NCI-H1105 treated with DMSO at 0.1 percent for 48 hours (cell line): ENCODE results near the gene MORF4L2.
"Not testable (repeated sequence)": the region's sequence is repeated elsewhere in the genome, so short reads cannot be mapped to it uniquely, and the experiment has no call there.

Experiments used
- DNase-seq: peaks from one replicate; lab custom pipeline; 2025; lab: John Stamatoyannopoulos, UW

The MORF4L2 gene

DNA sequence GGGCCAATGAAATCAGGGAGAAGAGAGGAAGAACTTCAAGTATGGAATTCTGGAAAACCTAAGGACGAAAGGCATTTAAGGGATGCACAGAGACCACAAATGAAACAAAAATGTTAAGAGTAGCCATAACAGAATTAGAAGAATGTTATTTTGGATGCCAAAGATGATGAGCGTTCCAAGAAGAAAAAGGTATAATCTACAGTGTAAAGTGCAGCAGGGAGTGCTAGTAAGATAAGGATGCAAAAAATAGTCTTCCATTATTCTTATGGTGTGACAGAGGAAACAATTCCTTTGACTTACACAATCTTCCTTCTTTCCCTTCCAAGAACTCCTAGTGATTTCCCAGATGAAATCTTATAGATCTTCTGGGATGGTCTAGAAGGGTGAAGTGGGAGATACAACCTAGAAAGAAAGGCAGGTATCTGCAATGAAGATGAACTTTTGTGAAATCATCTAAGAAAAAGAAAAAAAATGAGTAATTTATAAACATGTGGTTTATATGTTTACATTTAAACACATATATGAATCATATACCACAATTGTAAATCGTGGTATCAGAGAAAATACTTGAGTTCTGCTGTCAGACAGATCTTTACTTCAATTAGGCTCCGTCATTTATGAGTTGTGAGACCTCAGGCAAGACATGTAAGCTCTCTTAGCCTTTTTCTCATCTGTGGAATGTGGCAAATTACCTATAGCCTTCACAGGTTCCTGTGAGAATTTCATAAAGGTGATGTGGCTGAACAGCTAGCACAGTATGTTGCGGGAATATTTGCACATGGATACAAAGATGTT, 8.1 kb downstream of the MORF4L2 start:
- no peak for DNase-seq

DNA sequence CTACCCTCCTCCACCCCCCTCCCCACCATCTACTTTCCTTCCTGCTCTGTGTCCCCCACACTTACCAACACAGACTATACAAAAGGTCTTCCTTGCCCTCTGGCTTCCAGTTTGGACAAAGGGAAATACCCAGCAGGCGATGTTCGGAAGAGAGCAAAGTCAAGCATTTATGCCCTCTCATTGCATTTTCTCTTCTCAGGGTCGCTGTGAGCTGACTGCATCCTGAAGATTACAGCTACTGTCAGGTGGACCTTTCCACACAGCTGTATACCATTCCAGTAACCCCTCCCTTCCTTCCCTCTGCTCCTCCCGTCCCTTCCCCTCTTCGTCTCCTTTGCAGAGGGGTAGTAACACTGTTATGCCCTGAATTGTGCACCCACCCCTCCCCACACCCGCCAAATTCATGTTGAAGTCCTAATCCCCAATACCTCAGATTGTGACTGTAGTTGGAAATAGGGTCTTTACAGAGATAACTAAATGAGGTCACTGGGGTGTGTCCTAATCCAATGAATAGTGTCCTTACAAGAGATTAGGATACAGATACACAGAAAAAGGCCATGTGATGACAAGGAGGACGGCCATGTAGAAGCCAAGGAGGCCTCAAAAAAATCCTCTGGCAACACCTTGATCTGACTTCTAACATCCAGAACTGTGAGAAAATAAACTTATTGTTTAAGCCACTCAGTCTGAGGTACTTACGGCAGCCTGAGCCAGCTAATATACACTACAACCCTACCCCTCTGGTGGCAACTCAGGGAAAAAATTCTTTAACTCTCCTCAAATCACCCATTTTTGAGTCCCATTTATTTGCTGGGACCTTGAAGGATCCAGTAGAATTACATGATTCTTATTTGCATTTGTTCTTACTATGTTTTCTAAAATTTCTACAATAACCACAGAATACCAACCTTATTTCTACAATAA, 11.7 kb downstream of the MORF4L2 start:
- DNase-seq, result no peak

- DNase-seq, result no peak
These were observed 16.8 kb downstream of the MORF4L2 start for GRCh38 chrX:103669745-103670144.

DNA sequence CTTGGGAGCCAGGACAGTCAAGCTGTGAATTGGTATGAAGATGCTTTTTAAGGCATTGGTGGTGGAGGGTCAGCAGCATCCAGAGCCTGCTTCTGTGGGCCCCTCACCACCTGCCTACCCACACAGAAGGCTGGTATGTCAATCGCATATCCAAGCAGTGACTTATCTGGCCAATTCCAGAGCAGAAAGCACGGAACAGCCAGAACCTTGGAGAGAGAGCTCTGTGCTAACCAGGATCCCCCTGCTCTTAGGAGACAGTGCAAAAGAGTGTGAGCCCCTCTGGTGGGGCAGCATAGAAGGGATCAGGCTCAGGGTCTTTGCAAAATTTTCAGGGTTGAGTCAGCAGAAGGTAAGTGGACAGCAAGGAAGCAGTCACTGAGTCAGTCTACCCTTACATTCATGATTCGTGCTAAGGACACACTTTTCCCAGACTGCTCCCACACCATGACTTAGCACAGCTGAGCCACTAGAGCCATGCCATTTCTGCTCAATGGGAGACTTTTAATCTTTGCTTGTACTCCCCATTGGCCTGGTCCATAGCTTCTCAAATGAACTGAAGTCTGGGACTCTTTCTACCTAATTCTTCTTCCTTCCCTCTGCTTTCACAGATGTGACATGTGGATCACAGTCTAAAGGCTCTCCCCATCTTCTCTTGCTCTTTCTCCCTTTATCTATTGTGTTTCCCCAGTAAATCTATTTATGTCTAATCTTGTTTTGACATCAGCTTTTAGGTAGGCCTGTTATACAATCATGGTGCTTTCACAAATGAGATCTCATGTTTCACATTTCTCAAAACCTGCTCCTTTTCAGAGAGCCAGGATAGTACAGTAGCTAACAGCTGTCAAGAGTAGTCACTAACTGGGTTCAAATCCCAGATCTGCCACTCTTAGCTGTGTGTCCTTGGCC, 20.0 kb downstream of the MORF4L2 start:
- DNase-seq, result no peak

DNA sequence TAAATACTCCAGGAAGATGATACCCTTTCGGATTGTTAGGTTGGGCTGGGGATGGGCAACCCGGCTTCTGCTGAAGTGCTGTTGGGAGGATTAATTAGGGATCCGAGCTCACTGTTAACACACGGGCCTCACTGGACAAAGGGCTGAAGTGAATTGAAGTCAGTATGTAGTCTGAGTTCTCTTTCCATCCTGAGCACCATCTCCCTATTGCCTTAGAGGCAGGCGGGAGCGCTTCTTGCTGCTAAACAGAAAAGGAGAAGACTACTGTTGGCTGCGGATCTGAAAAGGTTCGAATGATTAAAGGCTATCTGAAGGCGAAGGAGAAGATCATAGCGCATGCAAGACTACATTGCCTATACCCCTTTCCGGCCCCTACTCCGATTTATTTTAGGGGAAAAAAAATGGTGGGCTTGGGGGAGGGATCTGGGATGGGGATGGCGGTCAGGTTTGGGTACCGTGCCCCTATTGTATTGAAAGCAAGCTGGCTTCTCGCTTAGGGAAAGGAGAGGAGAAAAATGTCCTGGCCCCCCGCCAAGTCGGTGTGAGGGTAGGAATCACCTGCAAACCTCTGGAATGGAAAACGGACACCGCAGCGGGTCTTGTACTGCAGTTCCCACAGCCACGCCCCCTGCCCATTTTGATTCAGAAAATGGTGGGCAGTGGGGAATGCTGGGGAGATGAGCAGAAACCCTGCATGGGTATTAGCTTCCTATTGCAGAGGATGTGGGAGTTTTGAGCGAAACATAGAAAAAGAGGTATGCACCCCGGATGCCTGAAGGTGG, 22.3 kb downstream of the MORF4L2 start:
- no peak for DNase-seq

GRCh38 chrX:103659460-103659859, 27.0 kb downstream of the MORF4L2 start:
- DNase-seq, result not testable (repeated sequence)

DNA sequence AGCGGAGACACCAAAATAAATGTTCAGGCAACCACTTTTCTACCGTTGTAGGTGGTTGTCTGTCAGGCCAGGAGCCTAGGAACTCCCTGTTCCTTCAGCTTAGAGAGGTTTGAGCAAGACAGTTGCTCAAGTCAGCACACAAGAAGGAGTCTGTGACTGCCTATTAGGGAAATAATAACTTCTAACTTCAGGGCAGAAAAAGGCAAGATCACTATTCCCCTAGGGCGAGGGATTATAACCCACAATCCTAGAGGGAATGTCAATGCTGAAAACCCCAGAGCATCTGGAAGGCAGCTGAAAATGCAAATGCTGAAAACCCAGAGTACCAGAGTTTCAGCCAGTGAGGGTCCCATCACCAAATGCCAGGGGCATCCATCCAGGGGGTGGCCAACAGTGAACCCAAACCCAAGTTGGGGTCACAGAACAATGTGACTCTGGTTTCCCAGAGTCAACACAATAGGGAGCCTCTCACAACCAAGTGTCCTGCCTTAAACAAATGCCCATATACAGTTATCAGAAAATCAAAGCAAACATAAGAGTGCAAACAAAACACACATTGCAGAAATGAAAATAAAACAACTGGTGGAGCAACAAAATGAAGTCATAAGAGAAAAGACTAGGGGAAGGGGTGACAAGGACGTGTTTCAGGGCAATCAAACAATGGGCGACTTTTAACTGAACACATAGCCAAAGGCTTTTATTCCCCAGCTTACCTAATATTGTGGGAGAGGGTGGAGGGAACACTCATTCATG, 27.6 kb downstream of the MORF4L2 start:
- no peak for DNase-seq

DNA sequence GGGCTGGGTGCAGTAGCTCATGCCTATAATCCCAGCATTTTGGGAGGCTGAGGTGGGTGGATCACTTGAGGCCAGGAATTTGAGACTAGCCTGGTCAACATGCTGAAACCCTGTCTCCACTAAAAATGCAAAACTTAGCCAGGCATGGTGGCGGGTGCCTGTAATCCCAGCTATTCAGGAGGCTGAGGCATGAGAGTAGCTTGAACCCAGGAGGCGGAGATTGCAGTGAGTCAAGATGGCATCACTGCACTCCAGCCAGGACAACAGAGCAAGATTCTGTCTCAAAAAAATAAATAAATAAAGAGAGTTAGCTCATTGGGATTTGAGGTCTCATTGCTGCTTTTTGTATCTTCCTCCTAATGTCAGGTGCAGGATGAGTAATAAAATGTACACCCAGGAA, 29.4 kb downstream of the MORF4L2 start:
- DNase-seq, result not testable (repeated sequence)

GRCh38 chrX:103656617-103657016, 29.9 kb downstream of the MORF4L2 start:
- DNase-seq, result no peak

- not testable (repeated sequence) for DNase-seq
These were observed 31.1 kb downstream of the MORF4L2 start for GRCh38 chrX:103655230-103656000.

- DNase-seq, result no peak
These were observed 35.2 kb downstream of the MORF4L2 start for GRCh38 chrX:103651151-103651773.

DNA sequence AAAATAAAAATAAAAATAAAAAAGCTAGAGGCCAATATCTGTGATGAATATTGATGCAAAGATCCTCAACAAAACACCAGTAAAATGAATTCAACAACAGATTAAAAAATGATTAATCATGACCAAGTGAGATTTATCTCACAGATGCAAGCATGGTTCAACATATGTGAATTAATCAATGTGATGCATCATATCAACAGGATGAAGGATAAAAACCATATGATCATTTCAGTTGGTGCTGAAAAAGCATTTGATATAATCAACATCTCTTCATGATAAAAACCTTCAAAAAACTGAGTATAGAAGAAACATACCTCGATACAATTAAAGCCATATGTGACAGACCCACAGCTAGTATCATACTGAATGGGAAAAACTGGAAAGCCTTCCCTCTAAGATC, 38.9 kb downstream of the MORF4L2 start:
- no peak for DNase-seq

DNA sequence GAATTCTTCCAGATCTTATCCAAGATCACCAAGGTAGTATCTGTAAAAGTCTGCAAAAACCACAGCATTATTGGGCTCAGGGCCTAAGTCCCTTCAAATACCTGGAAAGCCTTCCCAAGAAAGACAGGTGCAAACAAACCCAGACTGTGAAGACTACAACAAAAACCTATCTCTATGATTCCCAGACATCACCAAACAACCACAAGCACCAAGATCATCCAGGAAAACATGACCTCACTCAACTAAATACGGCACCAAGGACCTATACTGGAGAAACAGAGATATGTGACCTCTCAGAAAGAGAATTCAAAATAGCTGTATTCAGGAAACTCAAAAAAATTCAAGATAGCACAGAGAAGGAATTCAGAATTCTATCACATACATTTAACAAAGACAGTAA, 42.4 kb downstream of the MORF4L2 start:
- no peak for DNase-seq

DNA sequence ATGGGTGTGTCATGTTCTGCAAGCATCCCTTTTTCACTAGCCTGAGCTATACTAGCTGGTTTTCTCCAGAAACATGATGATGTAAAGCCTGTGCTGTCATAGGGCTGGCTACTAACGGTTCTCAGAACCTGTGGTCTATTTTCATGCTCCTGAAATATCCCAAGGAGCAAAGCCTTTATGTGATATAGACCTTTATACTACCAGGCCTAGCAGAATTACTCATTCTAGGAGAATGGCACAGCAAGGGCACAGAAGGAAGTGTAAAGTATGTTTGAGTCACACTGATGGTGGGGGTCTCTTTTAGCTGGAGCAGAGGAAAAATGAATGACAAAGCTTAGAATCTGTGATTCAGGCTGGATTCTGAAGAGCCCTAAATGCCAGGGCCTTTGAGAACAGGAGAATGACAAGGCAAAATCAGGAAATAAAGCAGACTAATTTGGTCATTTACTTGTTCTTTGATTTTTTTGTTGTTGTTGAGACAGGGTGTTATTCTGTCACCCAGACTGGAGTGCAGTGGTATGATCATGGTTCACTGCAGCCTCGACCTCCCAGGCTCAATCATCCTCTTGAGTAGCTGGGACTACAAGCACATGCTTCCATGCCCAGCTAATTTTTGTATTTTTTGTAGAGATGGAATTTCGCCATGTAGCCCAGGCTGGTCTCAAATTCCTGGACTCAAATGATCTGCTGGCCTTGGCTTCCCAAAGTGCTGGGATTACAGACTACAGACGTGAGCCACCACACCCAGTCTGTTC, 45.9 kb downstream of the MORF4L2 start:
- no peak for DNase-seq

- DNase-seq, result peak; percentile 14
These were observed 47.8 kb downstream of the MORF4L2 start for GRCh38 chrX:103638479-103639346.

- no peak for DNase-seq
These were observed 48.7 kb downstream of the MORF4L2 start for GRCh38 chrX:103637604-103638338.

DNA sequence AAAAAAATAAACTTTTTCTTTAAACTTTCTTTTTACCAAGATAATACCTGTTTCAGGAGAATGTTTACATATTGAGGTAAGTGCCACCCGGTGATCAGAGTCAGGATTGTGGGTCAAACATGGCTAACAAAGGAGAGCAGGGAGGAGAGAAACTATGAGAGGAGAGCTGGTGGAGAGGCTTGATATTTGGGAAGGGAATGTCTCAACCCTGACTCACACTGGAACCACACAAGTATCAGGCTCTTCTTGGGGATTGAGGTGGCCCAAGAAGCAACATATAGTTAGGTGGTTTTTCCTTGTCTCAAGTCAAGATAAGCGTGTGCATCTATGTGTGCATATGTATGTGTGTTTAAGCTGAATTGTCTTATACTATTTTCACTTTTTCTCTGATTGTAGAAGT, 51.1 kb downstream of the MORF4L2 start:
- DNase-seq, result no peak
